IMR-90 (cell line): ENCODE results near the gene SV2B. TPM values are rescaled to one million over a fixed set of nuclear protein-coding genes. Genes with fewer than 3 reads are reported as not detected.

ENCODE experiments used
- ATAC-seq: fragments of 200-7000 bp; cut with Tn5 transposase; 2 replicates; pipeline ENCODE4 v1.9.1; 2020; ENCODE audit warnings: low read depth, mild to moderate bottlenecking, moderate library complexity
- BruUV-seq: library from RNA; stranded (reverse); fragments of 400-500 nt; replicated peaks from 2 replicates; lab custom pipeline; 2021; lab: Mats Ljungman, UMichigan
- CTCF ChIA-PET: fragments of 300-600 bp; formaldehyde crosslinking; extraction: SDS; loops from one replicate; lab custom pipeline; 2021; ENCODE audit warnings: antibody characterized with exemption; lab: Yijun Ruan, JAX
- POLR2A ChIA-PET: fragments of 300-600 bp; sonication (Branson Sonifier 250); formaldehyde crosslinking; loops from one replicate; lab custom pipeline; 2022; ENCODE audit warnings: antibody characterized with exemption; ENCODE audit not compliant: unreplicated experiment; lab: Charles Lee
- DNase-seq: peaks from one replicate; pipeline ENCODE4 v3.0.0; 2013
- H2AFZ ChIP-seq: replicated peaks from 2 replicates; pipeline ENCODE3; 2013; ENCODE audit warnings: low read length, mild to moderate bottlenecking; ENCODE audit not compliant: poor library complexity
- H2AK5ac ChIP-seq: 2 replicates; pipeline ENCODE4 v1.6.1; 2013; ENCODE audit warnings: low read depth, low read length, inconsistent platforms
- H2AK9ac ChIP-seq: replicated peaks from 2 replicates; pipeline ENCODE3; 2013; ENCODE audit warnings: mild to moderate bottlenecking, low read depth, low read length, moderate library complexity; ENCODE audit not compliant: poor library complexity
- H2BK120ac ChIP-seq: 2 replicates; pipeline ENCODE4 v1.6.1; 2013; ENCODE audit warnings: low read depth, low read length, inconsistent platforms
- H2BK15ac ChIP-seq: 3 replicates; pipeline ENCODE4 v1.6.1; 2013; ENCODE audit warnings: low read depth, low read length, inconsistent platforms
- H2BK20ac ChIP-seq: 2 replicates; pipeline ENCODE4 v1.6.1; 2013; ENCODE audit warnings: low read depth, mild to moderate bottlenecking, inconsistent platforms, low read length, moderate library complexity
- H2BK5ac ChIP-seq: 2 replicates; pipeline ENCODE4 v1.6.1; 2013; ENCODE audit warnings: mild to moderate bottlenecking, low read depth, low read length, inconsistent platforms; ENCODE audit not compliant: poor library complexity, severe bottlenecking
- H3K14ac ChIP-seq: replicated peaks from 2 replicates; pipeline ENCODE4 v1.6.1; 2013; ENCODE audit warnings: low read depth, low read length, inconsistent platforms
- H3K18ac ChIP-seq: 2 replicates; pipeline ENCODE4 v1.6.1; 2013; ENCODE audit warnings: low read depth, low read length, control low read depth
- H3K23ac ChIP-seq: 2 replicates; pipeline ENCODE4 v1.6.1; 2013; ENCODE audit warnings: low read depth, low read length, inconsistent platforms
- H3K27ac ChIP-seq: 2 replicates; pipeline ENCODE4 v1.5.1; 2013; ENCODE audit warnings: mild to moderate bottlenecking, control low read depth, low read length; ENCODE audit not compliant: insufficient read depth
- H3K27me3 ChIP-seq: 2 replicates; pipeline ENCODE4 v1.6.1; 2013; ENCODE audit warnings: low read length; ENCODE audit not compliant: control insufficient read depth, insufficient read depth
- H3K36me3 ChIP-seq: 2 replicates; pipeline ENCODE4 v1.6.1; 2013; ENCODE audit warnings: low read length, mixed read lengths; ENCODE audit not compliant: control insufficient read depth, insufficient read depth
- H3K4ac ChIP-seq: 2 replicates; pipeline ENCODE4 v1.6.1; 2013; ENCODE audit warnings: low read depth, low read length, inconsistent platforms
- H3K4me1 ChIP-seq: 2 replicates; pipeline ENCODE4 v1.6.1; 2013; ENCODE audit warnings: low read length, mixed read lengths; ENCODE audit not compliant: control insufficient read depth, insufficient read depth
- H3K4me2 ChIP-seq: 2 replicates; pipeline ENCODE4 v1.6.1; 2013; ENCODE audit warnings: low read depth, mild to moderate bottlenecking, control low read depth, low read length, moderate library complexity
- H3K4me3 ChIP-seq: 2 replicates; pipeline ENCODE4 v1.5.1; 2013; ENCODE audit warnings: low read depth, mild to moderate bottlenecking, control low read depth, low read length, moderate library complexity; ENCODE audit not compliant: insufficient read depth
- H3K56ac ChIP-seq: 2 replicates; pipeline ENCODE4 v1.6.1; 2013; ENCODE audit warnings: low read length, inconsistent platforms; ENCODE audit not compliant: insufficient read depth; ENCODE audit errors: extremely low read depth
- H3K79me1 ChIP-seq, 2 experiments: 2 replicates each; pipeline ENCODE4 v1.6.1; 2013; ENCODE audit warnings: low read length in 2 of 2, inconsistent platforms in 1 of 2, low read depth in 1 of 2
- H3K9ac ChIP-seq: 2 replicates; pipeline ENCODE4 v1.6.1; 2013; ENCODE audit warnings: low read depth, low read length, control low read depth
- H3K9me1 ChIP-seq: 2 replicates; pipeline ENCODE4 v1.6.1; 2013; ENCODE audit warnings: low read length, inconsistent platforms; ENCODE audit not compliant: insufficient read depth
- H3K9me3 ChIP-seq: 2 replicates; pipeline ENCODE4 v1.6.1; 2013; ENCODE audit warnings: low read length; ENCODE audit not compliant: control insufficient read depth, insufficient read depth
- H4K20me1 ChIP-seq: 2 replicates; pipeline ENCODE4 v1.6.1; 2013; ENCODE audit warnings: low read length, inconsistent platforms; ENCODE audit not compliant: insufficient read depth
- H4K5ac ChIP-seq: 2 replicates; pipeline ENCODE4 v1.6.1; 2013; ENCODE audit warnings: mild to moderate bottlenecking, low read depth, low read length, control low read depth
- H4K8ac ChIP-seq, 2 experiments: 2 replicates each; pipeline ENCODE4 v1.6.1; 2013; ENCODE audit warnings: low read depth in 2 of 2, low read length in 2 of 2, control low read depth in 1 of 2, inconsistent platforms in 1 of 2
- H4K91ac ChIP-seq: 2 replicates; pipeline ENCODE4 v1.6.1; 2013; ENCODE audit warnings: low read depth, low read length, inconsistent platforms; ENCODE audit not compliant: insufficient read depth
- BHLHE40 ChIP-seq: fragments of 150-350 bp; IDR thresholded peaks from 2 replicates; pipeline ENCODE4 v1.6.1; 2016; ENCODE audit warnings: mild to moderate bottlenecking, low read depth, low read length
- CEBPB ChIP-seq: IDR thresholded peaks from 2 replicates; pipeline ENCODE4 v1.6.1; 2012; ENCODE audit warnings: low read depth, low read length, improper control_type of control experiment
- FOS ChIP-seq: fragments of 150-350 bp; IDR thresholded peaks from 2 replicates; pipeline ENCODE4 v1.6.1; 2016; ENCODE audit warnings: low read depth, low read length
- MAFK ChIP-seq: IDR thresholded peaks from 2 replicates; pipeline ENCODE4 v1.6.1; 2012; ENCODE audit warnings: low read depth, low read length, improper control_type of control experiment
- MAZ ChIP-seq: IDR thresholded peaks from 2 replicates; pipeline ENCODE4 v1.6.1; 2012; ENCODE audit warnings: low read depth, mild to moderate bottlenecking, low read length, improper control_type of control experiment, moderate library complexity, borderline replicate concordance
- MXI1 ChIP-seq: IDR thresholded peaks from 2 replicates; pipeline ENCODE4 v1.6.1; 2012; ENCODE audit warnings: low read depth, mild to moderate bottlenecking, low read length, moderate library complexity, borderline replicate concordance
- NFE2L2 ChIP-seq: fragments of 150-350 bp; IDR thresholded peaks from 2 replicates; pipeline ENCODE4 v1.6.1; 2016; ENCODE audit warnings: low read depth, mild to moderate bottlenecking, low read length
- POLR2A ChIP-seq: IDR thresholded peaks from 2 replicates; pipeline ENCODE4 v1.6.1; 2012; ENCODE audit warnings: mild to moderate bottlenecking, low read depth, low read length
- RAD21 ChIP-seq: IDR thresholded peaks from 2 replicates; pipeline ENCODE4 v1.6.1; 2012; ENCODE audit warnings: low read length, improper control_type of control experiment
- RCOR1 ChIP-seq: IDR thresholded peaks from 2 replicates; pipeline ENCODE4 v1.6.1; 2012; ENCODE audit warnings: mild to moderate bottlenecking, low read length, improper control_type of control experiment; ENCODE audit not compliant: insufficient replicate concordance
- RFX5 ChIP-seq: IDR thresholded peaks from 2 replicates; pipeline ENCODE4 v1.8.0; 2012; ENCODE audit warnings: low read depth, mild to moderate bottlenecking, low read length, moderate library complexity
- SMC3 ChIP-seq: fragments of 150-350 bp; IDR thresholded peaks from 2 replicates; pipeline ENCODE4 v1.6.1; 2016; ENCODE audit warnings: low read depth, mild to moderate bottlenecking, antibody characterized with exemption, low read length, moderate library complexity
- dilution Hi-C: fragments of 300-500 bp; cut with HindIII; formaldehyde crosslinking; loops from one replicate; pipeline ENCODE4 v1.14.3; 2018; ENCODE audit warnings: low sequenced_read_pairs; ENCODE audit not compliant: unreplicated experiment
- in situ Hi-C: fragments of 300-500 bp; cut with MboI; formaldehyde crosslinking; loops from 3 replicates; pipeline ENCODE4 v1.14.3; 2019; ENCODE audit warnings: low sequenced_read_pairs, inconsistent platforms, mixed read lengths
- intact Hi-C: fragments of 100-400 bp; cut with micrococcal nuclease; formaldehyde crosslinking; loops from 2 replicates; pipeline ENCODE4 v1.10.0; 2022
- polyA plus RNA-seq, 3 experiments: library from polyadenylated mRNA; depleted of rRNA; stranded (reverse); fragments of >200 nt; gene quantifications; 2 replicates each; pipeline ENCODE4 v1.2.3, GENCODE V29; 2012; ENCODE audit warnings: low replicate concordance in 1 of 3
- total RNA-seq: library from RNA; depleted of rRNA; stranded (reverse); fragments of >200 nt; gene quantifications from 2 replicates; pipeline ENCODE4 v1.2.3, GENCODE V29; 2012
- TF ChIP-seq, protein P1 (sequence below): fragments of 150-350 bp; IDR thresholded peaks from 2 replicates; pipeline ENCODE4 v1.6.1; 2016; ENCODE audit warnings: low read depth, mild to moderate bottlenecking, low read length, moderate library complexity, borderline replicate concordance
- TF ChIP-seq, protein P2 (sequence below): conservative IDR thresholded peaks from 2 replicates; pipeline ENCODE4 v1.5.1; 2012; ENCODE audit warnings: mild to moderate bottlenecking, low read depth, low read length, improper control_type of control experiment

SV2B gene
- total and polyA plus RNA-seq, 2 of the 4 experiments (the other 2 are of a cell fraction), result not detected

DNA sequence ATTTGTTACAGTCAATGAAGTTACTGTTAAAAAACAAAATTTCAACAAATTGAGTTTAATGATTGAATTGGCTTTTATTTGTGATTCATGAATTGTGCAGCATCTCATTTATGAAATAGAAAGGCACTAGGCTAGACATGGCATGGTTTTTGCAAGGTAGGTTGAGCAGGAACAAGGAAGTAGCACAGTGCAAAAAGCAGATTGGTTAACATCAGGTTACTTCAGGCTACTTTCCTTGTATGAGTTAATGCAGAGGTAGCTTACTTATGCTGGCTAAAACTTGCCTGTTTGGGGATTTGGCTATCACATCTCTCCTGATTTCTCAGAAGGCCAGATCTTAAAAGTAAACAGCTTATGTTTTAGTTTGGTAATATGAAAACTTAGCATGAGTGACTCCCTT lies 23.0 kb upstream of the SV2B start:
- Histone ChIP-seq H3K27ac (no peak overlapping the region), H3K4me2 (no peak overlapping the region), H2BK20ac (no peak overlapping the region), H4K91ac (no peak overlapping the region), H3K27me3 (no peaks in the 10 kb centered on the region), H2BK5ac (no peak overlapping the region), H3K23ac (no peak overlapping the region), H3K56ac (no peak overlapping the region), H2BK120ac (no peak overlapping the region), H2AK9ac (no peak overlapping the region), H3K9ac (no peak overlapping the region), H3K14ac (no peak overlapping the region), H2AK5ac (no peak overlapping the region), H3K4me3 (no peak overlapping the region), H2AFZ (no peak overlapping the region), H3K9me3 (no peaks in the 10 kb centered on the region), H3K9me1 (no peaks in the 10 kb centered on the region), H4K5ac (no peak overlapping the region), H2BK15ac (no peak overlapping the region), H3K18ac (no peak overlapping the region), H3K4ac (no peak overlapping the region), H4K20me1 (no peaks in the 10 kb centered on the region), H3K79me1 (no peaks in the 10 kb centered on the region), H3K36me3 (no peaks in the 10 kb centered on the region), H4K8ac (no peak overlapping the region), H3K4me1 (no peaks in the 10 kb centered on the region)
- no peak for TF ChIP-seq MAFK
- no peak for TF ChIP-seq FOS
- TF ChIP-seq, protein P1, sequence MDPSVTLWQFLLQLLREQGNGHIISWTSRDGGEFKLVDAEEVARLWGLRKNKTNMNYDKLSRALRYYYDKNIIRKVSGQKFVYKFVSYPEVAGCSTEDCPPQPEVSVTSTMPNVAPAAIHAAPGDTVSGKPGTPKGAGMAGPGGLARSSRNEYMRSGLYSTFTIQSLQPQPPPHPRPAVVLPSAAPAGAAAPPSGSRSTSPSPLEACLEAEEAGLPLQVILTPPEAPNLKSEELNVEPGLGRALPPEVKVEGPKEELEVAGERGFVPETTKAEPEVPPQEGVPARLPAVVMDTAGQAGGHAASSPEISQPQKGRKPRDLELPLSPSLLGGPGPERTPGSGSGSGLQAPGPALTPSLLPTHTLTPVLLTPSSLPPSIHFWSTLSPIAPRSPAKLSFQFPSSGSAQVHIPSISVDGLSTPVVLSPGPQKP, result no peak
- TF ChIP-seq RCOR1, result no peak
- no peak for TF ChIP-seq CEBPB
- no peak for TF ChIP-seq MAZ
- TF ChIP-seq MXI1, result no peak
- no peak for TF ChIP-seq SMC3
- TF ChIP-seq BHLHE40, result no peak
- TF ChIP-seq, protein P2, sequence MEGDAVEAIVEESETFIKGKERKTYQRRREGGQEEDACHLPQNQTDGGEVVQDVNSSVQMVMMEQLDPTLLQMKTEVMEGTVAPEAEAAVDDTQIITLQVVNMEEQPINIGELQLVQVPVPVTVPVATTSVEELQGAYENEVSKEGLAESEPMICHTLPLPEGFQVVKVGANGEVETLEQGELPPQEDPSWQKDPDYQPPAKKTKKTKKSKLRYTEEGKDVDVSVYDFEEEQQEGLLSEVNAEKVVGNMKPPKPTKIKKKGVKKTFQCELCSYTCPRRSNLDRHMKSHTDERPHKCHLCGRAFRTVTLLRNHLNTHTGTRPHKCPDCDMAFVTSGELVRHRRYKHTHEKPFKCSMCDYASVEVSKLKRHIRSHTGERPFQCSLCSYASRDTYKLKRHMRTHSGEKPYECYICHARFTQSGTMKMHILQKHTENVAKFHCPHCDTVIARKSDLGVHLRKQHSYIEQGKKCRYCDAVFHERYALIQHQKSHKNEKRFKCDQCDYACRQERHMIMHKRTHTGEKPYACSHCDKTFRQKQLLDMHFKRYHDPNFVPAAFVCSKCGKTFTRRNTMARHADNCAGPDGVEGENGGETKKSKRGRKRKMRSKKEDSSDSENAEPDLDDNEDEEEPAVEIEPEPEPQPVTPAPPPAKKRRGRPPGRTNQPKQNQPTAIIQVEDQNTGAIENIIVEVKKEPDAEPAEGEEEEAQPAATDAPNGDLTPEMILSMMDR, result no peak
- no peak for TF ChIP-seq RAD21
- TF ChIP-seq RFX5, result no peak
- TF ChIP-seq POLR2A, result no peak
- TF ChIP-seq NFE2L2, result no peak
- dilution Hi-C loops, result no loop called here
- no TSS peak for BruUV-seq
- CTCF ChIA-PET, result no interaction called here
- POLR2A ChIA-PET, result no interaction called here
- in situ Hi-C loops, result no loop called here
- DNase-seq, result no peak
- intact Hi-C loops, result no loop called here
- no peak for ATAC-seq
